ENCODE results near the gene PMEPA1. TPM values are rescaled to one million over a fixed set of nuclear protein-coding genes. Genes with fewer than 3 reads are reported as not detected.

Gene PMEPA1
- total RNA-seq, 2 experiments from 2014 or later, result 4.9 to 5.0 TPM

DNA sequence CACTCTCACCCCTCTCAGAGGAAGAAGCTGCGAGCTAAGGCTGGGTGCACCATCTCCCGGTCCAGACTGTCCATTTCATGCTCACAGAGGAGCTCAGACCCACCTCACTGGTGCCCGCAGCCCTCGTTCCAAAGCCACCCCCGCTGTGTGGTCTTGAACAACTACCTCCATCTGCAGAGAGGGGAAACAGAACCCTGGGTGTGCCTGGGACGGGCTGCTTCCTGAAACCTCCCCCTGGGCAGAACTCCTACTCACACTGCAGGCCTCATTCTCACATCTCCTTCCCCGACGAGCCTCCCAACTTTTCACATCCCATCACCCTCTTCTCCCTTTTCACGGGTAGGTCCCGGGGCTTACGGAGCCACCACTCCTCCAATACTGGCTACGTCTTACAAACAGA, 18.1 kb downstream of the PMEPA1 start:
- H3K9me3 Mint-ChIP-seq, result no peaks in the 10 kb centered on the region
- no peaks in the 10 kb centered on the region for H3K36me3 Mint-ChIP-seq
- POLR2A ChIA-PET, result no interaction called here
- DNase-seq (no peak), ATAC-seq (ENCODE audit: low read depth) (no peak)
- peaks cover 5% of the 10 kb centered on the region for H3K4me1 Mint-ChIP-seq
- H3K4me3 Mint-ChIP-seq, result no peak overlapping the region
- H3K27me3 Mint-ChIP-seq, result no peaks in the 10 kb centered on the region
- H3K27ac Mint-ChIP-seq, result no peak overlapping the region

DNA sequence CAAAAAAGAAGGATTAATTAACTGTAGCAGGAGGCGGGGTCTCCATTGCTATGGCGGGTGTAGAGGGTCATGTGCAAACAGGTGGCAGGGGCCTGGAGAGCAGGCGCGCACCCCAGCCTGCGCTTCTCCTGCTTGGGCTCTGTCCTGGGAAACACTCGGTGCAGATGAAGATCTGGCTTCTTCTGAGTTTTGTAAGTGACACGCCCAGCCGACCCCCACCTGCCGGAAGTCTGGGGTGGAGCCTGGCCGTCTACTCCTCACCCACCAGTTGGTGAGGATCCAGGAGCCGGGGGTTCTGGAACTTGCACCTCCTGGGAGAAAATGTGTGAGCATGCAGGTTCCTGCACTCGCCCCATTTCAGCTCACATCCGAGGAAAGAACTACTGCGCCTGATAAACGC, 19.3 kb downstream of the PMEPA1 start:
- Mint-ChIP-seq H3K4me1 (peaks cover 5% of the 10 kb centered on the region), H3K9me3 (no peaks in the 10 kb centered on the region), H3K4me3 (no peak overlapping the region), H3K27me3 (no peaks in the 10 kb centered on the region), H3K27ac (no peak overlapping the region), H3K36me3 (no peaks in the 10 kb centered on the region)
- DNase-seq (no peak), ATAC-seq (ENCODE audit: low read depth) (no peak)
- POLR2A ChIA-PET, result no interaction called here

GRCh38 chr20:57689745-57690481, 19.9 kb downstream of the PMEPA1 start:
- Mint-ChIP-seq H3K9me3 (no peaks in the 10 kb centered on the region), H3K27me3 (no peaks in the 10 kb centered on the region), H3K4me3 (no peak overlapping the region), H3K4me1 (peaks cover 4% of the 10 kb centered on the region), H3K27ac (no peak overlapping the region), H3K36me3 (no peaks in the 10 kb centered on the region)
- POLR2A ChIA-PET, result no interaction called here
- ATAC-seq (ENCODE audit: low read depth) (no peak), DNase-seq (no peak)

DNA sequence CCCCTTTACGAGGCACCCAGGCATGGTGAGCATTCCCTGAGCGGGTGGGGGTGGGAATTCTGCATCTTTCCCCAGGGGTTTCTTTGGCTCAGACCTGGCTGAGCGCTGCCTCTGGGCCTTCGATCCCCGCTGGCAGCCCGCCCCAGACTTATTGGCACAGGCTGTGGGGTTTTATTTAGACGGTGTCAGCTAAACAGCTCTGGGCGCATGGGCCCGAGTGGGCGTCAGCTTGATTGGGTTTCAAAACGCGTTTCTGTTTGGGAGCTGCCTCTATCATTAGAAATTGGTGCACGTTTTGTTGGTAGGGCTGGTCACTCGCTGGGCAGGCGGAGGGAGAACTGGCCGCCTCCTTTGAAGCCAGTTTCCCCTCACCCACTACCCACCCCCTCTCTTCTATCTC, 21.0 kb downstream of the PMEPA1 start:
- POLR2A ChIA-PET, result no interaction called here
- ATAC-seq (ENCODE audit: low read depth) (no peak), DNase-seq (no peak)
- peaks cover 2% of the 10 kb centered on the region for H3K4me1 Mint-ChIP-seq
- no peak overlapping the region for H3K27ac Mint-ChIP-seq
- no peak overlapping the region for H3K4me3 Mint-ChIP-seq
- no peaks in the 10 kb centered on the region for H3K36me3 Mint-ChIP-seq
- H3K9me3 Mint-ChIP-seq, result no peaks in the 10 kb centered on the region
- H3K27me3 Mint-ChIP-seq, result no peaks in the 10 kb centered on the region

DNA sequence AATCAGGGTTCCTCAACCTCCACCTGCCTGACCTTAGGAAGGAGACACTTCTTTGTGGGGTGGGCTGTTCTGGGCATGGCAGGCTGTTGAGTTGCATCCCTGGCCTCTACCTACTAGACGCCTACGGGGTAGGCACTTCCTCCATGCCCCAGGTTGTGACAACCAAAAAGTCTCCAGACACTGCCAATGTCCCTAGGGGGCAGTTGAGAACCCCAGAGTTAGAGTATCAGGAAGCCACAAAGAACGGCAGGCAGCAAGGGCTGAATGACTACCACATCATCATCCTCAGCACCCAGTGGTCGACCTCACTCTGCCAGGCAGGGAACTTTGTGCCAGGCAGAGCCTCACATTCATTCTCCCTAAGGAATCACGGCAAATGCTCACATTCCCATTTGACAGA, 21.5 kb downstream of the PMEPA1 start:
- H3K9me3 Mint-ChIP-seq, result no peaks in the 10 kb centered on the region
- H3K4me3 Mint-ChIP-seq, result no peak overlapping the region
- no peak overlapping the region for H3K27ac Mint-ChIP-seq
- POLR2A ChIA-PET, result no interaction called here
- H3K27me3 Mint-ChIP-seq, result no peaks in the 10 kb centered on the region
- H3K4me1 Mint-ChIP-seq, result peaks cover 2% of the 10 kb centered on the region
- H3K36me3 Mint-ChIP-seq, result no peaks in the 10 kb centered on the region
- no peak for DNase-seq
- ATAC-seq (ENCODE audit: low read depth), result no peak

- POLR2A ChIA-PET, result no interaction called here
- no peak for ATAC-seq (ENCODE audit: low read depth)
- Mint-ChIP-seq H3K27me3 (no peaks in the 10 kb centered on the region), H3K4me1 (peaks cover 2% of the 10 kb centered on the region), H3K4me3 (no peak overlapping the region), H3K27ac (no peak overlapping the region), H3K9me3 (no peaks in the 10 kb centered on the region), H3K36me3 (no peaks in the 10 kb centered on the region)
- no peak for DNase-seq
Measured at GRCh38 chr20:57686931-57687652, 22.7 kb downstream of the PMEPA1 start.

DNA sequence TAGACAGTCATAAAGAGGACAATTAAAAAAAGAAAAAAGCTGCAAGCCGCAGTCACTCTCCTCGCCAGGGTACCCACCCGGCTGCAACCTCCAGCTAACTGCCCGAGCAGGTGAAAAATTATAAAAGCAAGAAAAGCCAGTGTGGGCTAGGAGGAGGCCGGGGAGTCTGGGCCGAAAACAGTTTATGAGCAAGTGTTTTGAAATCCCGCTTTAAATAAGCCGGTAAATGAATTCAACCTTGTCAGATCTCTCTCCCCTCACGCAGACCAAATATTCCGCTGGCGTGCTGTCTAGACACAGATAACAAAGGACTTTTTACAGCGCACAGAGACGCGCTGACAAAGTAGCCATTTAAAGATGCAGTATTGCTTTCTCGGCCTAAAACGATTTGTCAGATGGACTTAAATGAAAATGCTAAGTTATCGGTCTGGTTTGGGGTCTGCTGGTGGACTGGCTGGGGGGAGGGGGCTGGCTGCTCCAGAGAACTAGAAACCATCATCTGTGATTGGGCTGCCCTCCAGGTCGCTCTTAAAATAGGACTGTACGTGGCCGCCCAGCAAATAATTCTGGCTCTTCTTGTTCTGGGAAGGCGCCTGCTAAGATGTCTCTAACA, 24.6 kb downstream of the PMEPA1 start:
- no peak for ATAC-seq (ENCODE audit: low read depth)
- POLR2A ChIA-PET, result no interaction called here
- H3K4me1 Mint-ChIP-seq, result peaks cover 17% of the 10 kb centered on the region

GRCh38 chr20:57684808-57685140, 25.0 kb downstream of the PMEPA1 start:
- ATAC-seq (ENCODE audit: low read depth) (no peak), DNase-seq (no peak)
- Mint-ChIP-seq H3K9me3 (no peaks in the 10 kb centered on the region), H3K4me3 (no peak overlapping the region), H3K4me1 (peaks cover 19% of the 10 kb centered on the region), H3K36me3 (no peaks in the 10 kb centered on the region), H3K27me3 (no peaks in the 10 kb centered on the region), H3K27ac (no peak overlapping the region)
- POLR2A ChIA-PET, result no interaction called here

More for the DNA sequence above, 24.6 kb downstream of the PMEPA1 start:
- Mint-ChIP-seq H3K4me3 (no peak overlapping the region), H3K9me3 (no peaks in the 10 kb centered on the region), H3K27me3 (no peaks in the 10 kb centered on the region), H3K36me3 (no peaks in the 10 kb centered on the region), H3K27ac (no peak overlapping the region)
- DNase-seq, result no peak

DNA sequence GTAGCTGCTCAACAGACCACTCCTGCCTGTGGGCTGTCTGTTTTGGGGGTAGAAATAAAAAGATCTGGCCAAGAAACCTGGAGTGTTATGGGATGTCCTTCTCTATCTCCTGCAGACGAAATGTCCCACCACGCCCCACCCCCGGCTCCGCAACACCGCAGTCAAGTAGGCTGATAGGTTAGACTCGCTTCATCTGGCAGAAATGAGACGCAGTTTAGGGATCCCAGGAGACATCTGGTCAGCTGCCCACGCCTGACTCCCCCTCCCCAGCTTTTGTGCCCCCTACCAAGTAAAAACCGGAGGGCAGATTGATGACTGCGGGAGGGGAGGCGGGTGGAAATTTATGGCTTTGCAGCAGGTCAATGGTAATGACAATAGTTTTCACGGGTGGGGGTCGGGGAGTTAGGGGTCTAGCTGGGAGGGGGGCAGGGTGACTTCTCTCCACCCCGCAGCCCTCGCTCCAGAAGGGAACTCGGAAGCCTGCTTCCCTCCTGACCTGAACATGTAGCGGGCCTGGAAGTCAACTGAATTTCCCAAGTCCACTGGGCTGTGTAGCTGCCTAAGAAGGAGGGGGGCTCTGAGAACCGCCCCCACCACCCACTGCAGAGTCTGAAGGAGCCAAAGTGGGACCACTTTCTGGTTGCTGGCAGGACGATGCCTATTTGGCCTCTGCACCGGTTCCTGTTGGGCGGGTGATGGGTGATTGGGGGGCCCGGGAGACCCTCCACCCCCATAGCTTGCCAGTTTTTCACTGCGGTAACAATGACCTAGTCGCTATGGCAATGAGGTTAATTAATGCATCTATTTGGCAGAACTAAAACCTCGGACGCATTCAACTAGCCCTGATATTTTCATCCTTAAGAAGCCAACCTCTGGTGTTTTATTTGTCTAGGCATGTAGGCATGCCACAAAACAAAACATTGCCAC, 25.7 kb downstream of the PMEPA1 start:
- Mint-ChIP-seq H3K9me3 (no peaks in the 10 kb centered on the region), H3K36me3 (no peaks in the 10 kb centered on the region), H3K4me3 (no peak overlapping the region), H3K27ac (no peak overlapping the region), H3K27me3 (no peaks in the 10 kb centered on the region), H3K4me1 (peaks cover 19% of the 10 kb centered on the region)
- DNase-seq, result no peak
- ATAC-seq (ENCODE audit: low read depth), result no peak
- POLR2A ChIA-PET, result no interaction called here

DNA sequence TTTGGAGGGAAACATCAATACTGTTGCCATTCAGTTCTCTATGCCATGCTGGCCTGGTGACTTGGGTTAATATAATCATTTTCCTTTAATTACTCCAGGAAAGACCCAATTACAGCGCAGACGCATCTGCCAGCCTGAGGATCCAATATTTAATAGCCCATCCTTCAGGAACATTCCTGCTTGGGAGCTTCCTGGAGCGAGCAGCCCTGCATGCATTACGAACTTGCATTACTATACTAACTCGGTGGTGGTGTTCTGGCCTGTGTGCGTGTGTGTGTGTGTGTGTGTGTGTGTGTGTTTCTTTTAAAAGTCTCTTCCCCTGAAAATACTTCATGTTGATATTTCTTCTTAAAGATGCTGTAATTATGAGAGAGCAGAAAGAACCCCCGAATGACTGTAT, 26.5 kb downstream of the PMEPA1 start:
- POLR2A ChIA-PET, result interaction anchor here (1.0 kb wide), 1 partner anchor 61 kb away, joined by 3 read pairs; no protein-coding TSS in a partner anchor
- H3K4me3 Mint-ChIP-seq, result no peak overlapping the region
- no peak for DNase-seq
- H3K27me3 Mint-ChIP-seq, result no peaks in the 10 kb centered on the region
- no peak for ATAC-seq (ENCODE audit: low read depth)
- H3K36me3 Mint-ChIP-seq, result no peaks in the 10 kb centered on the region
- H3K9me3 Mint-ChIP-seq, result no peaks in the 10 kb centered on the region
- H3K4me1 Mint-ChIP-seq, result peaks cover 19% of the 10 kb centered on the region
- H3K27ac Mint-ChIP-seq, result no peak overlapping the region

- Mint-ChIP-seq H3K27ac (no peak overlapping the region), H3K4me3 (no peak overlapping the region), H3K9me3 (no peaks in the 10 kb centered on the region), H3K36me3 (no peaks in the 10 kb centered on the region), H3K4me1 (peaks cover 18% of the 10 kb centered on the region), H3K27me3 (peaks cover 2% of the 10 kb centered on the region)
- POLR2A ChIA-PET, result interaction anchor here (1.0 to 2.9 kb wide), 2 partner anchors 60 to 62 kb away, joined by 3 to 6 read pairs; partner anchors contain the start of gene ZBP1
- DNase-seq (no peak), ATAC-seq (ENCODE audit: low read depth) (no peak)
Measured at GRCh38 chr20:57682184-57683101, 27.4 kb downstream of the PMEPA1 start.
